ENCODE results near the gene TBC1D12. TPM values are rescaled to one million over a fixed set of nuclear protein-coding genes. Genes with fewer than 3 reads are reported as not detected.

Gene TBC1D12
- total RNA-seq (10 to 100 TPM in 1 of 2 donors, 1 to 10 TPM in 1; 9.7 to 11.2 TPM), polyA plus RNA-seq (ENCODE audit: insufficient read length in 6 of 6) (10 to 100 TPM; 15.4 to 22.7 (median 20.1) TPM)
- long read RNA-seq, donor 1 = 0 reads
- long read RNA-seq, donor 2 = 0 reads
- long read RNA-seq, donor 3, full-length matches to known transcripts = 1 of 1 reads
- long read RNA-seq, donor 3, partial matches to known transcripts = 0 of 1 reads
- long read RNA-seq, donor 3, other reads (novel, unspliced or antisense) = 0 of 1 reads
- long read RNA-seq, donor 4, partial matches to known transcripts = 7 of 7 reads
- long read RNA-seq, donor 4, other reads (novel, unspliced or antisense) = 0 of 7 reads
- long read RNA-seq, donor 5, partial matches to known transcripts = 7 of 7 reads
- long read RNA-seq, donor 5, other reads (novel, unspliced or antisense) = 0 of 7 reads
- long read RNA-seq, donor 6 = 0 reads
- long read RNA-seq, donor 7 = 0 reads
- long read RNA-seq, donor 8 = 0 reads
- long read RNA-seq, donor 9 = 0 reads
- long read RNA-seq, donor 10, partial matches to known transcripts = 9 of 11 reads
- long read RNA-seq, donor 10, other reads (novel, unspliced or antisense) = 2 of 11 reads
- long read RNA-seq, donor 11, full-length matches to known transcripts = 2 of 2 reads
- long read RNA-seq, donor 11, partial matches to known transcripts = 0 of 2 reads
- long read RNA-seq, donor 11, other reads (novel, unspliced or antisense) = 0 of 2 reads
- long read RNA-seq, donor 12 = 0 reads

DNA sequence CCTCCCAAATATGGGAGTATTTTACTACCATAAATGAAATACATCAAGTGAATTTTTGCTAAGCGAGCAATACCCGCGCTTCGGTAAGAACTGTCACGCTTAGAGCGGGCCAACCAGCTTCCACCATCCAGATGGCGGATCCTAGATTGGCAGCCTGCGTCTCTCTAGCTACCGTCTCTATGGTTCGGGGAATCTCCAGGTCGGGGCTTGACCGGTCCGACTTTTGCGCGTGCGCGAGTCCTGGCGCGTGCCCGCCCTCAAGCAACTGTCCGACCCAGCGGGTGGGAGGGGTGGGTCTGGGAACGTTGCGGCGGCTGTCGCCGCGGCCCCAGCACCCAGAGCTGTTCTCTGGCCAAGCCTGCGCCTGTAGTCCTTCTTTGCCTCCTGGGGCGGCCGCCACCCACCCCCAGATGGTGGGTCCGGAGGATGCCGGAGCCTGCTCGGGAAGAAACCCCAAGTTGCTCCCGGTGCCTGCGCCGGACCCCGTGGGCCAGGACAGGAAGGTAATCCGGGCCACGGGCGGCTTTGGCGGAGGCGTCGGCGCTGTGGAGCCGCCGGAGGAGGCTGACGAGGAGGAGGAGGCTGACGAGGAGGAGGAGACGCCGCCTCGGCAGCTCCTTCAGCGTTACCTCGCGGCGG is at the start of gene TBC1D12:
TBC1D12 (plus strand) TSS at position 338 of the 639 bp plus-strand sequence; CDS start at position 411, 73 bp downstream.
- no peaks in the 10 kb centered on the region for H3K9me3 ChIP-seq
- intact Hi-C loops (cut with DNase I) = no loop called here
- peaks cover 0 to 76% of the 10 kb centered on the region in 2 donors for H3K27me3 ChIP-seq
- H3K36me3 ChIP-seq = no peaks in the 10 kb centered on the region
- ATAC-seq (peak; percentile 95), DNase-seq (peak; percentile 92 to 98 (median 96))
- H3K27ac ChIP-seq = peak within 1 kb of the TSS; percentile 94 to 97
- peaks cover 9 to 18% of the 10 kb centered on the region in 2 donors for H3K4me1 ChIP-seq
- TF ChIP-seq, protein P1, sequence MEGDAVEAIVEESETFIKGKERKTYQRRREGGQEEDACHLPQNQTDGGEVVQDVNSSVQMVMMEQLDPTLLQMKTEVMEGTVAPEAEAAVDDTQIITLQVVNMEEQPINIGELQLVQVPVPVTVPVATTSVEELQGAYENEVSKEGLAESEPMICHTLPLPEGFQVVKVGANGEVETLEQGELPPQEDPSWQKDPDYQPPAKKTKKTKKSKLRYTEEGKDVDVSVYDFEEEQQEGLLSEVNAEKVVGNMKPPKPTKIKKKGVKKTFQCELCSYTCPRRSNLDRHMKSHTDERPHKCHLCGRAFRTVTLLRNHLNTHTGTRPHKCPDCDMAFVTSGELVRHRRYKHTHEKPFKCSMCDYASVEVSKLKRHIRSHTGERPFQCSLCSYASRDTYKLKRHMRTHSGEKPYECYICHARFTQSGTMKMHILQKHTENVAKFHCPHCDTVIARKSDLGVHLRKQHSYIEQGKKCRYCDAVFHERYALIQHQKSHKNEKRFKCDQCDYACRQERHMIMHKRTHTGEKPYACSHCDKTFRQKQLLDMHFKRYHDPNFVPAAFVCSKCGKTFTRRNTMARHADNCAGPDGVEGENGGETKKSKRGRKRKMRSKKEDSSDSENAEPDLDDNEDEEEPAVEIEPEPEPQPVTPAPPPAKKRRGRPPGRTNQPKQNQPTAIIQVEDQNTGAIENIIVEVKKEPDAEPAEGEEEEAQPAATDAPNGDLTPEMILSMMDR (IDR thresholded peaks at IDR 0.05) = no peak
- peak within 1 kb of the TSS; percentile 66 to 90 for H3K4me3 ChIP-seq

DNA sequence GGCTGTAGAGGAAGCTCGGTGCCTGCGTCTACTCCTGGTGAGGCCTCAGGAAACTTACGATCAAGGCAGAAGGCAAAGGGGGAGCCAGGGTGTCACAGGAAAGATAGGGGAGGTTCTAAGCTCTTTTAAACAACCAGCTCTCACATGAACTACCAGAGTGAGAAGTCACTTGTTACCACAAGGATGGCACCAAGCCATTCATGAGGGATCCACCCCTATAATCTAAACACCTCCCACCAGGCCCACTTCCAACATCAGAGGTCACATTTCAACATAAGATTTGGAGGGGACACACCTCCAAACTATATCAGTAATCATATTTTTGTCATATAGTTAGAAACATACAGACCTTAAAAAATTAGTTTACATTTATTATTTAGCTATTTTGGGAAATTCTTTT is 49.0 kb upstream of the TBC1D12 start:
- peaks cover 0 to 3% of the 10 kb centered on the region in 2 donors for H3K4me1 ChIP-seq
- TF ChIP-seq, protein P1 (IDR thresholded peaks at IDR 0.05) = no peak
- H3K9me3 ChIP-seq = no peaks in the 10 kb centered on the region
- intact Hi-C loops (cut with DNase I) = no loop called here
- H3K27me3 ChIP-seq = no peaks in the 10 kb centered on the region
- no peak for ATAC-seq
- no peak overlapping the region for H3K4me3 ChIP-seq
- no peak for DNase-seq
- no peak overlapping the region for H3K27ac ChIP-seq
- peaks cover 0 to 76% of the 10 kb centered on the region in 2 donors for H3K36me3 ChIP-seq

DNA sequence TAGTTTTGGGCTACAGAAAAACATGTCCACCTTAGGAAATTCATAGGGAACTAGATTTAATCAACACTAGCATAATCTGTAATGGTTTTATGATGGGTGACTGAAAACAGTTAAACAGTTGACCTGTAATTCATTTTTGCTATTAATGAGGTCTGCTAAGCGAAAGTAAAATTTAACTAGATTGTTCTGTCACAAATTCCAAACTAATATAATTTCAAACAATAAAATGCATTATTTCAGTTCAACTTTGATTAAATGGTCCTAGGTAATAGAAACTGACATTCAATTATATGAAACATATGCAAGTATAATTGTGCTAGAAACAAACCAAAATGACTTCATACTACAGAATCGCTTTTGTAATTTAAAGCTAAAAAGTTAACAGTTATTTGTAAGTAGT is 46.5 kb upstream of the TBC1D12 start:
- TF ChIP-seq, protein P1 (IDR thresholded peaks at IDR 0.05) = no peak
- Histone ChIP-seq H3K4me3 (no peak overlapping the region), H3K36me3 (peaks cover 0 to 68% of the 10 kb centered on the region in 2 donors), H3K27me3 (no peaks in the 10 kb centered on the region), H3K9me3 (no peaks in the 10 kb centered on the region), H3K27ac (no peak overlapping the region), H3K4me1 (peaks cover 0 to 6% of the 10 kb centered on the region in 2 donors)
- intact Hi-C loops (cut with DNase I) = no loop called here
- no peak for DNase-seq
- ATAC-seq = no peak

DNA sequence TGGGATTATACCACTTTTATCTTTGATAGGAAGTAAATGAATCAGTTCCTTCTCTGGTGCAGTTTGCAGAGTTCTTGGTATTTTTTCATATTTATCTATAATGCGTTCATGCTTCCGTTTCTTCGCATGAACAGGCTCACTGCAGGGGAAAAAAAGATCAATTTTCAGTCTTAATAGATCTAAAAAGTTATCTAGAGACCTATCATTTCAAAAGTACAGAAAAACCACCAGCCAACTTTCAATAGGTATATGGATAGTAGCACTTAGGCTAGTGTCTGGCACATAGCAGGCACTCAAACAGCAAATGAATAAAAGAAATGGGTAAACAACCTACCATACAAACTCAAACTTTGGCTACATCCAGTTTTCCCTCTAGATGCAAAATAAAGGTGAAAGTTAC is 45.1 kb upstream of the TBC1D12 start:
- H3K4me3 ChIP-seq = no peak overlapping the region
- H3K27ac ChIP-seq = no peak overlapping the region
- H3K36me3 ChIP-seq = peaks cover 0 to 58% of the 10 kb centered on the region in 2 donors
- no peaks in the 10 kb centered on the region for H3K27me3 ChIP-seq
- peaks cover 13 to 18% of the 10 kb centered on the region in 2 donors for H3K4me1 ChIP-seq
- TF ChIP-seq, protein P1 (IDR thresholded peaks at IDR 0.05) = no peak
- no peak for DNase-seq
- ATAC-seq = no peak
- H3K9me3 ChIP-seq = no peaks in the 10 kb centered on the region
- intact Hi-C loops (cut with DNase I) = no loop called here

All from left lung (tissue), 14 donors.